GM21619 (cell line): ENCODE results near the gene RREB1.
A peak's percentile ranks its signal among the peaks of the same experiment; 100 is the strongest.

Source experiments
- ATAC-seq: cut with Tn5 transposase; IDR thresholded peaks from one replicate; pipeline ENCODE4 v1.9.1; 2021; ENCODE audit not compliant: unreplicated experiment

Gene RREB1, protein sequence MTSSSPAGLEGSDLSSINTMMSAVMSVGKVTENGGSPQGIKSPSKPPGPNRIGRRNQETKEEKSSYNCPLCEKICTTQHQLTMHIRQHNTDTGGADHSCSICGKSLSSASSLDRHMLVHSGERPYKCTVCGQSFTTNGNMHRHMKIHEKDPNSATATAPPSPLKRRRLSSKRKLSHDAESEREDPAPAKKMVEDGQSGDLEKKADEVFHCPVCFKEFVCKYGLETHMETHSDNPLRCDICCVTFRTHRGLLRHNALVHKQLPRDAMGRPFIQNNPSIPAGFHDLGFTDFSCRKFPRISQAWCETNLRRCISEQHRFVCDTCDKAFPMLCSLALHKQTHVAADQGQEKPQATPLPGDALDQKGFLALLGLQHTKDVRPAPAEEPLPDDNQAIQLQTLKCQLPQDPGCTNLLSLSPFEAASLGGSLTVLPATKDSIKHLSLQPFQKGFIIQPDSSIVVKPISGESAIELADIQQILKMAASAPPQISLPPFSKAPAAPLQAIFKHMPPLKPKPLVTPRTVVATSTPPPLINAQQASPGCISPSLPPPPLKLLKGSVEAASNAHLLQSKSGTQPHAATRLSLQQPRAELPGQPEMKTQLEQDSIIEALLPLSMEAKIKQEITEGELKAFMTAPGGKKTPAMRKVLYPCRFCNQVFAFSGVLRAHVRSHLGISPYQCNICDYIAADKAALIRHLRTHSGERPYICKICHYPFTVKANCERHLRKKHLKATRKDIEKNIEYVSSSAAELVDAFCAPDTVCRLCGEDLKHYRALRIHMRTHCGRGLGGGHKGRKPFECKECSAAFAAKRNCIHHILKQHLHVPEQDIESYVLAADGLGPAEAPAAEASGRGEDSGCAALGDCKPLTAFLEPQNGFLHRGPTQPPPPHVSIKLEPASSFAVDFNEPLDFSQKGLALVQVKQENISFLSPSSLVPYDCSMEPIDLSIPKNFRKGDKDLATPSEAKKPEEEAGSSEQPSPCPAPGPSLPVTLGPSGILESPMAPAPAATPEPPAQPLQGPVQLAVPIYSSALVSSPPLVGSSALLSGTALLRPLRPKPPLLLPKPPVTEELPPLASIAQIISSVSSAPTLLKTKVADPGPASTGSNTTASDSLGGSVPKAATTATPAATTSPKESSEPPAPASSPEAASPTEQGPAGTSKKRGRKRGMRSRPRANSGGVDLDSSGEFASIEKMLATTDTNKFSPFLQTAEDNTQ (N-terminal part only)

DNA sequence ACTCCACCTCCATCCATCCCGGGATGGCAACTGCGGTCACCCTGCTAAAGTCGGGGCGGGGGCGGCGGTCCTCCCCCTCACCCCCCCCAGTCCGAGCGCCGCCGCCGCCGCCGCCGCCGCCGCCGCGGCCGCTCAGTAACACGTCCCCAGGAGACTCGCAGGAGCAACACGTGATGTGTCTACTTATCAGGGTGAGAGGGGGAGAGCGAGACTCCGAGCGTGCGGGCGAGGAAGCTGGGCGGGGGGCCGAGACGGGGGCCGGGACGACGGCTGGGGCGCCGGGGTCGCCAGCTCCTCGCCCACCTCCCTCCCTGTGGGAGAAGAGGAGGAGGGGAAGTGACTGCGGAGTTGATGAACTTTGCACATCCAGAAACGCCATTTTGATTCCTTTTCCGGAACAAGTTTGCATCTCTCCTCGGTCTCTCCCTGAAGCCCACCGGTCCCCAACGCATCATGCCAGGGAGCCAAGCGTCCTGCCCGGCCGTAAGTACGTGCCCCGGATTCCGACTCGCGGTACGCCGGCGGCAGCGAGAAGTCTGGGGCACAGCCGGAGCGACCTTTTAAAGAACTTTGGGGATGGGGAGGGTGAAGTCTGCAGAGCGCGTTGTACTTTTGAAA is at the start of gene RREB1:
Gene RREB1 (plus strand): TSS at position 384 of the 618 bp plus-strand sequence. CDS start 73,951 bp downstream, outside the sequence.
- peak; percentile 58 for ATAC-seq

DNA sequence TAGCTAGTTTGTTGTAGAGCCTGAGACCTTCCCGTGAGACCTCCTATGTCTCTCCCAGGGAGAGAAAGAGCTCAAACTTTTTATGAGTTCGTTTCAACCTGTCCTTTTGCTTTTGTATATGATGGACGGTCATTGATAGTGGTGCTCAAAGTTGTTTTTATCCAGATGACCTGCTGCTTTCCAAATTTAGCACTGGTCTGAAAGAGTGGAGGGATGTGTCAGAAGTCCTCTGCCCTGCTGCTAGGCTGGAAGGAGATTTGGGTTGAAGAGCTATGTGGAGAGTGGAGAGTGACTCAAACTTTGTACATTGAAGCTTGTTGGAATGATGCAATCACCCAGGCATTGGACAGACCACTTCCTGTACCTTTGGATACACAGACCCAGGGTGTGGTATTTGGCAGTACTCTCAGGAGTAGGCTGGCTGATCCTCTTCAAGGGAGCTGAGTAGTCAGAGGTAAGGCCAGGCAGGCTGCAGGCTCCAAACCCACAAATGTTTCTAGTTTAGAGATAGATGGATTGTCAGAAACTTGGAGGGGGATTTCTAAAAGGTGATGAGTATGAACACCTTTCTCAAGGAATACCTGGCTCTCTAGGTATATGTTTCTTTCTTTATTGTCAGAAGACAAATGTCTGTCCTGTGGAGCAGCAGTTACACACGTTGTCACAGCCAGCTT is 49.4 kb upstream of the RREB1 start:
- ATAC-seq: no peak

DNA sequence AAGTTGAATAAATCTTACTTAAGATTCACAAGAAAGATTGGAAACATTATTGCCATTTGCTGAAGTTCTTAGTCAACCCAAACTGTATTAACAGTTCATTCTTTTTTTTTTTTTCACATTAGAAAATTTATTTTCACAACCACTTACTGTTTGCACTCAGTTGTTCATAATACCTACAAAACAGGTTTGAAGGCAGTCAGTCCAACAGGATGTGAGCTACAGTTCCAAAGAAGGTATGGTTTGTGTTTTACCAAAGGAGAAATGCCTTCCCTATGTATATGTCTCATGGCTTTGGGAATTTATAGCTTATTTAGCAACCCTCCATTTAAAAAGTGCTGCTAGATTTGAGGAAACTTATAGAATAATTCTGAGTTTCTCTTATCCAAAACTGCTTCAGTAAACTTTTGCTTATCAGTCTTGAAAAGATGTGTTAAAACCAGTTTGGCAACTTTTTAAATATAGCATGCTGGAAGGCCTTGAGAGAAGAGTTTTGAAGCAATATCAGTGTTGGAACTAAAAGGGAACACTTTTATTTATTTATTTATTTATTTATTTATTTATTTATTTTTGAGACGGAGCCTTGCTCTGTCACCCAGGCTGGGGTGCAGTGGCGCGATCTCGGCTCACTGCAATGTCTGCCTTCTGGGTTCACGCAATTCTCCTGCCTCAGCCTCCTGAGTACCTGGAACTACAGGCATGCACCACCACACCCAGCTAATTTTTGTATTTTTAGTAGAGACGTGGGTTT is 46.8 kb upstream of the RREB1 start:
- no peak for ATAC-seq

- no peak for ATAC-seq
Measured at GRCh38 chr6:7062451-7063162, 45.2 kb upstream of the RREB1 start.

DNA sequence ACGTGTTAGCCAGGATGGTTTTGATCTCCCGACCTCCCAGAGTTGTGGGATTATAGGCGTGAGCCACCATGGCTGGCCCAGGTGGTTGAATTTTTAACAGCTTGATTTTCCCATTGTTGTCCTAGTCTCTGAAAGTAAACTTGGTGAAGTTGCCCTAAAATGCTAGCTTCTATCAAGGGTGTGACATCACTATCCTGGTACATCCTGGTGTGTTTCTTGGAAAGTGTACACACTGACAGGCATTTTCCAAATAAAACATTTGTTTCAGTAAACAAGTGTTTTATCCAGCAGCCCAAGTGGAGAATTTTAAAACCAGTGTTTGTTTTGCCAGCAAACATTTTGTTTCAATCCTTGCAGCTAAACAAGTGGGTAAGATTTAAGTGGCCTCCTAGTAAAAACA is 40.5 kb upstream of the RREB1 start:
- ATAC-seq: no peak

- ATAC-seq: no peak
Measured at GRCh38 chr6:7071405-7071804, 36.4 kb upstream of the RREB1 start.

DNA sequence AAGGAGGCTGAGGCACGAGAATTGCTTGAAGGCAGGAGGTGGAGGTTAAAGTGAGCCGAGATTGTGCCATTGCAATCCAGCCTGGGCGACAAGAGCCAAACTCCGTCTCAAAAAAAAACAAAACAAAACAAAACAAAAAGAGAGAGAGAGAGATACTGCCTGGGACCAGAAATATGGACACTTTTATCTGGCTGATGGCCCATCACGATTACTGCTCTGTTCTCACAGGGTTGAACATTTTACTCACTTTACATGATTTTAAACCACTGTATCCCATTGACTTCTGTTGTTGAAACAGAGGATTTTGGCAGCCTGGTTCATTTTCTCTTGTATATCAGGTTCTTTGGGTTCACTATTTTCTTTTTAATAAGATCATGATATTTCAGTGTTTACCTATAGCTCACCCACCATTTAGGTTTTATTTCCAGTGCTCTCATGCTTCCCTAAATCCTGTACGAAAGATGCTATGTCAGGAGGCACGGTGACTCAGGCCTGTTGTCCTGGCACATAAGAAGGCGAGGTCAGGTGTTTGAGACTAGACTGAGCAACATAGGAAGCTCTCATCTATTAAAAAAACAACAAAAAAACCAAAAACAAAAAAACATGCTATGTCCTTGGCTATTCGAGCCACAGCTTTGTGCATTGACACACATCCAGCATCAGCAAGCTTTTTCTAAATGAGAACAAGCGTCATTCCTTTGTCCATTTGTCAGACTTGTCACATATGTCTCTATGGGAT is 34.5 kb upstream of the RREB1 start:
- no peak for ATAC-seq

GRCh38 chr6:7073821-7074525 is 33.8 kb upstream of the RREB1 start:
- ATAC-seq: peak; percentile 99

DNA sequence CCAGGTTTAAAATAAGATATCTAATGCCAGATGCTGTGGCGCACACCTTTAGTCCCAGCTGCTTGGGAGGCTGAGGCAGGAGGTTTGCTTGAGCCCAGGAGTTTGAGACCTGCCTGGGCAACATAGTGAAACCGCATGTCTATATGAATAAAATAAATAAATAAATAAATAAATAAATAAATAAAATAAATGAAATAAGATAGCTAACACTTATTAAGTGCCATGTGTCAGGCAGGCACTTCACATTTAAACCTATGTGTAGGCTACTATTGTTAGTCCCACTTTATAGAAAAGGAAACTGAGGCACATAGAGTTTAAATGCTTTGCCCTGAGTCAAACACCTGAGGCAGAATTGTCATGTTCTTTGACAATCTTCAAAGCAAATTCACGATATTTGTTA is 32.9 kb upstream of the RREB1 start:
- ATAC-seq: no peak

GRCh38 chr6:7075341-7076000 is 32.3 kb upstream of the RREB1 start:
- no peak for ATAC-seq

GRCh38 chr6:7077856-7078255 is 29.9 kb upstream of the RREB1 start:
- no peak for ATAC-seq

DNA sequence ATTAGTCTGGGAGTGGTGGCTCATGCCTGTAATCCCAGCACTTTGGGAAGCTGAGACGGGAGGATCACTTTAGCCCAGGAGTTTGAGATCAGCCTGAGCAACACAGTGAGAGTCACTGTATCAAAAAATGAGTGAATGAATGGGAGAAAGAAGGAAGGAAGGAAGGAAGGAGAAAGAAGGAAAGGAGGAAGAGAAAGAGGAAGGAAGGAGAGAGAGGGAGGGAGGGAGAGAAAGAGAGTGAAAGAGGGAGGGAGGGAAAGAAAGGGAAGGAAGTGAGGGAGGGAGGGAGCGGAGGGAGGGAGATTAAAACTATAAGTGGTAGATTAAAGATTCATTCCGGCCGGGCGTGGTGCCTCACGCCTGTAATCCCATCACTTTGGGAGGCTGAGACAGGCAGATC is 28.9 kb upstream of the RREB1 start:
- ATAC-seq: no peak

GRCh38 chr6:7080311-7080710 is 27.4 kb upstream of the RREB1 start:
- ATAC-seq: no peak

- peak; percentile 36 for ATAC-seq
Measured at GRCh38 chr6:7085911-7086310, 21.9 kb upstream of the RREB1 start.

- ATAC-seq: peak; percentile 71
Measured at GRCh38 chr6:7086488-7086887, 21.3 kb upstream of the RREB1 start.

- ATAC-seq: no peak
Measured at GRCh38 chr6:7087066-7087465, 20.7 kb upstream of the RREB1 start.

- peak; percentile 49 for ATAC-seq
Measured at GRCh38 chr6:7087491-7087979, 20.2 kb upstream of the RREB1 start.
